HG03571 (cell line): ENCODE results near the gene MACROD2.
"Not testable (repeated sequence)": the region's sequence is repeated elsewhere in the genome, so short reads cannot be mapped to it uniquely, and the experiment has no call there.

ENCODE experiments used
- ATAC-seq: cut with Tn5 transposase; IDR thresholded peaks from one replicate; pipeline ENCODE4 v1.9.1; 2021; ENCODE audit not compliant: unreplicated experiment

The MACROD2 gene

DNA sequence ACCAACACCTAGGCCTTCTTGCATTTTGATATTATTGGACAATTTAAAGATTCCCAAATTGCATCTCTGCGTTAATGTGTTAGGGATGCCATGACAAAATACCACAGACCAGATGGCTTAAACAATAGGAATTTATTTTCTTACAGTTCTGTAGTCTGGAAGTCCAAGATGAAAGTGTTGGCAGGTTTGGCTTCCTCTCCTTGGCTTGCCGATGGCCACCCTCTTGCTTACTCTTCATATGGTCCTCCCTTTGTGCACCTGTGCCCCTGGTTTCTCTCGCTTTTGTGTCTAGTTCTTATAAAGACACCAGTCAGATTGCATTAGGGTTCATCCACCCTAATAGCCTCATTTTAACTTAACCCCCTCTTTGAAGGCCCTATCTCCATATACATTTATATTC is 1184.5 kb downstream of the MACROD2 start:
- ATAC-seq = no peak

DNA sequence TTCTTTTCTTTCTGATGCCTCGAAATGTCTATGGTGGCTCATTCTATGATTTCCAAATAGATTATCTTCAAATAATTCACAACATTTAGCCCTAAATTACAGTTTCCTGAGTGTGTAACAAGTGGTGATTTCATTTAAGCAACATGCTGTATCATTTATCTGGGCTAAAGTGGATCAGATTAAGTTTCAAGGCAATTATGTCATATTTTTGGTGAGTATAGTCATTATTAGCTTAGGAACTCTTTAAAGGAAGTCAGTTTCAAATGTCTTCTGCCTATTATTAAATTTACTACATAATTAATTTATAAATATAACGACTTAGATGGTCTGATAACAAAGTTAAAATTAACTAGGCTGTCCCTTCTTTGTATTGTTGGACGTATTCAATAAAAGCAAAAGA is 1190.0 kb downstream of the MACROD2 start:
- no peak for ATAC-seq

DNA sequence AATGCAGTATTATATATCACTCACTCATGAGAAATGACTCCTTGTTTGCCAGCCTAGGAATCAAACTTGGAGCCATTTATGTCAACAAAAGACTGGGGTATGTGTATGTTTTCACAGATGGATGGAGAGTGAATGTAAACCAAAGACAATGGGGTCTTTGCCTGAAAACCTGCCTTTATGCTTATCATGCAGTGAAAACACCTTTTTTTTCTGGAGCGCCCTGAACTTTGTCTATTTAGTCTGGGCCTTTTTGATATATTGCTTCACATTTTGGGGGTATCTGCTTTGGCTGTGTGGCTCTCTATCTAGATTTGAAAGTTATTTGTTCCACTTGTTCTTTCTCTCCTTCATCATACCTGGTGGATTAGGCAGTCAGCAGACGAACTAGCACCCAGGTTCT is 1190.6 kb downstream of the MACROD2 start:
- ATAC-seq = no peak

DNA sequence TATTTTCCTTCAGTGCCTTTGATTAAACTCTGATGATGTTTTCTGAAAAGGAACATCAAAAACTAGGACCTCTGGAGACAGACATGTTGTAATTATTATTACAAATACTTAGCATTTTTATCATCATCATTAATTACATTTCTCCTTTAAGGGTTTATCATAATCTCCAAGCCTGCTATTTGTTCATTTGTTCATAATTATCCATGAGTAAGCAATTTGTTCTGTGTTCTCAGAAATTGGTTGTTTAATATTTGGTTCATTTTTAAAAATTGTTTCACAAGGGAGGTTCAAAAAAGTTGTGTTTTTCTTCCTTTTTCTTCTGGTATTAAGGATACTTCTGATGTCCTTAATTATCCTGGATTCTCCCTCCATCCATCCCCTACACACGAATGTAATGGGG is 1192.3 kb downstream of the MACROD2 start:
- no peak for ATAC-seq

DNA sequence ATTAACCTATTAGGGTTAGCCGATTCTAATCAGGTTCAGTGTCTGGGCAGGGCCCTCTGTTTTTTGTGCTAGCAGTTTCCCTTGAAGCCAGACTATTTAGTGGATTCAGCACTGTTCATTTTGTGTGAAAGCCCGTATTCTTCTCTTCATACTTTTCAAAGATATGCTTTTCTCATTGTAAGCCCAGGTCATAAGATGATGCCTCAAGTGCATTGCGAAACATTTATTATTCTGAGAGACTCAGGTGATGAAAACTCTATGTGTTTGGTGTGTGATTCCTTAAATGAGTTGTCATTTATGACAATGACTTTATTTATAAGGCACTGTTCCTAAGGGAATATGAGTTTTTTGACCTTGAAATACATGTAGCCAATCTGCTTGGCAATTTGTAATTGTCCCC is 1193.1 kb downstream of the MACROD2 start:
- no peak for ATAC-seq

DNA sequence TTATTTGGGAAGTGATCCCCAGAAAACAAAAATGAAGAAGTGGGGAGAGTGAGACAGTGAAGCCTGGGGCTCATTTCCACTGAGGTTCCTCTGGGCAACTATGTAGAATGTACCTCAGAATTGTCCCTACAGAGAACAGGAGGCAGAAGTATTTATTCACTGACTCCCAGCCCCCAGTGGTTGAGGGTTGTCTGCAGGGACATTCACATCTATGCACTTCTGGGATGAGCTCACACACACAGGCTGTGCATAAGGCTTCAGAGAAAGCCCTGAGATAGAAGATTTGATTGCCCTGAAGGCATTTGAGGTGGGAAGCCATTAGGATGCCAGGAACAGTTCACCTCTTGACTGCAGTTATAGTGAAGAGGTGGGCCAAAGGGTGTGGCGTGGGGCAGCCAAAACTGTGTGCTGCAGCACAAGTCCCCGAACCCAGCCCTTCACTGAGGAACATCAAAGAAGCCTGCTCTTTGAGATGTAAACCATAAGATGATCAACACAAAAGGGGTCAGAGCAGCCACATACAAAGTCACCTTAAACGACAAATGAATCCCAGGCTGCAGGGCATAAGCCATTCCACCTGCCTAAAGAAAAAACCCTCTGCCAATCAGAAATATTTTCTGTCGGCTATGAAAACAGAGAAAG is 1195.9 kb downstream of the MACROD2 start:
- ATAC-seq = no peak

DNA sequence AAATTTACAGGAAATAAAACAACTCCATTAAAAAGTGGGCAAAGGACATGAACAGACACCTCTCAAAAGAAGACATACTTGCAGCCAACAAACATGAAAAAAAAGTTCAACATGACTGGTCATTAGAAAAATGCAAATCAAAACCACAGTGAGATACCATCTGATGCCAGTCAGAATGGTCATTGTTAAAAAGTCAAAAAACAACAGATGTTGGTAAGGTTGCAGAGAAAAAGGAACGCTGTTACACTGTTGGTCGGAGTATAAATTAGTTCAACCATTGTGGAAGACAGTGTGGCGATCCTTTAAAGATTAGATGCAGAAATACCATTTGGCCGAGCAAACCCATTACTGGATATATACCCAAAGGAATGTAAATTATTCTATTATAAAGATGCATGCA is 1200.1 kb downstream of the MACROD2 start:
- no peak for ATAC-seq

DNA sequence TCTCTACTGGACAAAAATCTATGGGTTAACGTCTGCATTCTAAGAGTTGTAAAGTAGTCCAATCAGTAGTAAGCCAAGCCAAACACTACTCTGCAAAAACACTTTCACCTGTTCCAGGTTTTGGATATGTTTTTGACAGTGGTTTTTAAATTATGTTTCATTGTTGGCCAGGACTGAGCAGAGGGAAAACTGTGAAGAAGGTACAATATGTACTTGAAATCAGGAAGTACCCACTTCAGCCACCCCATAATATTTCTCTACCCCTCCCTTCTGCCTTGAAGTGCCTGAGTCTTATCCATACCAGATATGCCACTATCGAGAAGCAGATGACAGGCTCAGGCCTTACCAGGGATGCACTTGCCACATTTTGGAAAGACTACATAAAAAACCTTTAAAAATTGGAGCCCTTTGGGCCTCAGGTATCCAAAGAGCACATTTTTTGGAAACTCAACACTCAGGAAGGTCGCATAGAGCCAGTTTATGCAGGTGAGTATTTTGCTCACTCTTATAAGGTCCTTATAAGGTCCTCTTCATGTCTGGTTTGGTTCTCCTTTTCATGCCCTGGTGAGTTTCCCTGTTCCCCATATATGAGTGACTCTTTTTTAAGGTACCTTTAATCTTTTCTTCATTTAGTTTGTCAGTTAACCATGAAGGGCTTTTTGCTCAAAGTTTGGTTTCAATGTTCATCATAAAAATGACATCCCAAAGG is 1201.4 kb downstream of the MACROD2 start:
- ATAC-seq = no peak

DNA sequence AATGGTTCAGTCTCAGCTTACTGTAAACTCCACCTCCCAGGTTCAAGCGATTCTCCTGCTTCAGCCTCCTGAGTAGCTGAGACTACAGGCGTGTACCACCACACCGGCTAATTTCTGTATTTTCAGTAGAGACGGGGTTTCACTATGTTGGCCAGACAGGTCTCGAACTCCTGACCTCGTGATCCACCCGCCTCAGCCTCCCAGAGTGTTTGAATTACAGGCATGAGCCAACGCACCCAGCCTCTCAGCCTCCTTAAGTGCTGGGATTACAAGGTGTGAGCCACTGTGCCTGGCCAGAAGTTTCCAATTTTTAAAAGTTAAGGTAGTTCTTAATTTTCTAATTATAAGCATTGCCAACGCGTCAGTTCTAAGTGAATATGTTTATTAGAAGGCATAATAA is 1202.7 kb downstream of the MACROD2 start:
- not testable (repeated sequence) for ATAC-seq

DNA sequence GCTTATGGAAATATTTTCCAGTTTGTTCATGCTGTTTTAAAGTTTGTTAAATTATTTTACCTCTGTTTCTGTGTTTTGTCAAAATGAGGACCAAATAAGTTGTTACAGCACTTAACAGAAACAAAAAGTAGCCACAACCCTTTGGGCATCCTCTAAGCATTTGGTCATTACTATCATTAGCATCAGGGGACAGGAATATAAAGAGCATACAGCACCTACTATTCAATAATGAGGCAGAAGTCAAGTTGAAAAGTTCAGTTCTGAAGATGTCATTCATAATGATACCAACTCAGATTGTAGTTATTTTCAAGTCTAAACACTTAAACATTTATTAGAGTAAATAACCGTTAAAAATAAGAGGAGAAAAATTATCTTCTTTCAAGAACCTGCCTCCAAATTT is 1204.4 kb downstream of the MACROD2 start:
- peak; percentile 40 for ATAC-seq

DNA sequence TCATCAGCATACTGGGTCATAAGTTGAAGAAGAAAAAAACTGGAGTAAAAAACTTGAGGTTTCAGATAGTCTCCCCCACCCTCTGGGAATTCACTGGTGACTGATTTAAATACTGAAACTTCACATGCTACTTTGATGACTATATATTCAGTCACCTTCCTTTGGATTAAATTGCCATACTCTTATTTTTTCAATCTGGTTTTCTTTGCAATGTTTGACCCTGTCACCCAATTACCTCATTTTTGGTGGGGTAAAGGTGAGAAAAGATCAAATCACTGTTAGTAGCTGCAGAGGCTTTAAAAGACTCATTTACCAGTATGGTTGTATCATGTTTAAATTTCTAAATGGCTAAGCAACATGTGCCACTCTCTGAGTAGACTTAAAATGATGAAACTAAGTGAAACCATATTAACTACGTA is 1204.8 kb downstream of the MACROD2 start:
- peak; percentile 70 for ATAC-seq

DNA sequence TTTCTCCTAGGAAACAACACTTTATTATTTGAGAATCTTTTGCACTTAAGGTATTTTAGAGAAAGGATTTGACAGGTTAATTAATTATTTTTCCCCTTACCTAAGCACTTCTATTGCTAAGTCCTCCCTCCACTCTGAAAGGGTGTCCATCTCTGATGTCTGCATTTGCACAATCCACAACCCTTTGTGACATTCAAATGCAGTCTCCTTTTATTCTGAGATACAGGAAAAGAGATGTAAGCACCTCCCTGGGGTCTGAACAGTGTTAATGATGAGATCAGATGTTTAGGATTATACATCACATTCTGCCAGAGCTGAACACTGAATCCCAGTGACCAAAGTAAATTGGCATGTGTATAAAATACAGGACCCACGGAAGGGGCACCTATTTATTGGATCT is 1206.3 kb downstream of the MACROD2 start:
- no peak for ATAC-seq

DNA sequence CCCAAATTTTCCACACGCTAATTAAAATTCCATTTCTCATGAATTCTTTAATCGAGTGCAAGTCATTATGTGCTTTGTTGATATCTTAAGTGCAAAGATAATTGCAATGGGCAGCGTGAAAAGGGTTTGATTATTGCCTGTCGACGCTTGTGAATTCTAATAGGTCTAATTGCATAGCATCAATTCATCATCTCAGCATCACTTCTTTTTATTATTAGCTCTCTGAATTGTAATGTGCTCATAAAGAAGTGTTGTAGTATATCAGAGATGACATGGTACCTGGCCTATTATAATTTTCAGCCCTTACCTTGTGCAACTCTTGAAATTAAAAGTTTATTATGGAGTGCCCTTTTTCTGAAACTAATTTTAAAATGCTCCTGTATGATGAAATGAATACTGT is 1208.9 kb downstream of the MACROD2 start:
- ATAC-seq = no peak

DNA sequence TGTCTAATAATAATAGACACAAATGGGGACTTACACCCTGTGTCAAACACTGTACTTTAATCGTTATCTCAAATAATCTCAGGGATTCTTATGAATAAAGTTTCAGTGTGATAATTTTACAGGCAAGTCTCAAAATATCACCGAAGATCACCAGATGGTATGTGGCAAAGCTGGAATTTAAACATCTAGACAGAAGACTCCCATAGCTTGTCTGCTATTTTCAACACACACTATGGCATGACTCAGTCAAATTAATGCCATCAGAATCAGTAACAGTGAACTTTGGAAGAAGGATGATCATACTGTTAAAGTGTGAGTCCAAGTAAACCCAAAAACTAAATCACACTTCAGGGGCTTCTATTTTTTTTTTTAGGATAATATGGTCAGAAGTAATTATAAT is 1209.7 kb downstream of the MACROD2 start:
- no peak for ATAC-seq

DNA sequence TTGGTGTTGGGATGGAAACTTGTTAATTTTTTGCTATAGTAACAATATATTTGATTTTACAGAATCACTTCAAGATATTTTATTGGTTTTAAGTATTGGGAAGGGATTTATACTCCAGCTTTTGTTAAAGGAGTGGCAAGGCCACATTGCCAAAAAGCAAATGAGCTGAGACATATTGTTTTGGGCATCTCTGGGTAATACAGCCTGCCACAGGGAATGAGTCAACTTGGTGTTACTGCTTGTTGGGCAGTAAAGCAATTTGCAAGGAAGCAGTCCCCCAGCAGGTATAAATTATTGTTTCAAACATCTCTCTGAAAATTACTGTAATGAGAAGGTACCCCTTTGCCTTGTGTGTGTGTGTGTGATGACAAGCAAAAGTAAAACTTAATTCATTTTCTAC is 1210.4 kb downstream of the MACROD2 start:
- no peak for ATAC-seq

DNA sequence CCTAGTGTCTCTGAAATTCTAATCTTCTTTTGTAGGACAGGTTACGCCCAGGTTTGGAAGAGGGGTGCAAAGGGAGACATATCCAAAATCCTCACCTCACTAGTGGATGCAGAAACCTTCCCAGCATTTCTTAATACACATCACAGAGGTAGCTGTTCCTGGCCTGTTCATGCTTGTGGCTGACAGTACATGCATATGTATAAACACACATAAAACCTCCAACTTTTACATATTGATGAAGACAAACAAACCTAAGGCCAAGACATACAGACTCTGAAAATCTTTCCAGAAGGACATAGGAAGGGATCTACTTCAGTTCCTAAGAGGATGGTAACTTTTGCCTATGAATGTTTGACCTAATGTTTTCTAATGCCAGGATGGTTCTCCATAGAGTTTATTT is 1214.2 kb downstream of the MACROD2 start:
- no peak for ATAC-seq

DNA sequence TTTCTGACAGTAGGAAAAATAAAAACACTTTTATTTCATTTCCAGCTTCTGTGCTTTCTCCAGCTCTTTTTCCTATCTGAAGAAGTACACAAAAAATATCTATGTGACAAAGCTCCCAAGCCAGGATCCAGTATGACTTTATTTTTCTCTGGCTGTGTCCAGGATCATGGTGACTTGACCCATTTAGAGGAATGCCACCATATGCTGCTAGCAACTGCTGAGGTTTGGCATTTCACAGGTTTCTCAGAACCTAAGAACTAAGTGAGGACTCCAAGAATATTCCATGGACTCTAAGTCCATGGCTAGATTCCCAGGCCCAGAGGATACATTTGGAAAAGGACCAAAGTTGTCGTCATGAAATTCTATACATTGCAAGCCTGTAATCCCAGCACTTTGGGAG is 1218.7 kb downstream of the MACROD2 start:
- no peak for ATAC-seq

DNA sequence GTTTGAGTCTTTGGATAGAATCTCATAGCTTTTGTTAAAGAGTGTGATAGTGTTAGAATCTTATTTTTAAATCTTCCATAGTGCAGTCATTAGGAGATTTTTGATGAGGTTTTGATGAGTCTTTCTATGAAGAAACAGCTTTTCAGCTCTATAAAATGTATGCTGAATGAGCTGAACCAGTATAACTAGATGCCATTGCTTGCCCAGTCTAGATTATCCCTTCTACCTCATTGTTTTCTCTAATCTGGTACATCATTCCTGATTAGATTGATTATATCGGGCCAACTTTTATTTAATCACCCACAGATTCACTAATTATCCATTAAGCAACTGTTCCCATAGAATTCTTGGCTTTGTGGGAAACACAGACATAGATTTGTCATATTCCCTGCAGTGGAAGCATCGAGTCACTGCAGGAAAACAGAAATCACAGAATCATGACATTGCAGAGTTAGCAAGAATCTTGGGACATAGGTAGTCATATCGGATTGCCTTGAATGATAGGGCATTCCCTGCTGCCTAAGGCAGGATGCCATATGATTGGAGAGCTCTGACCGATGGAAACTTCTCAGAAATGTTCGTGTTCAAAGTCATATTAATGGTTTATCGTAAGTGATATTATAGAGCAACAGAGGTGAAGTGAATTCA is 1224.8 kb downstream of the MACROD2 start:
- ATAC-seq = no peak

DNA sequence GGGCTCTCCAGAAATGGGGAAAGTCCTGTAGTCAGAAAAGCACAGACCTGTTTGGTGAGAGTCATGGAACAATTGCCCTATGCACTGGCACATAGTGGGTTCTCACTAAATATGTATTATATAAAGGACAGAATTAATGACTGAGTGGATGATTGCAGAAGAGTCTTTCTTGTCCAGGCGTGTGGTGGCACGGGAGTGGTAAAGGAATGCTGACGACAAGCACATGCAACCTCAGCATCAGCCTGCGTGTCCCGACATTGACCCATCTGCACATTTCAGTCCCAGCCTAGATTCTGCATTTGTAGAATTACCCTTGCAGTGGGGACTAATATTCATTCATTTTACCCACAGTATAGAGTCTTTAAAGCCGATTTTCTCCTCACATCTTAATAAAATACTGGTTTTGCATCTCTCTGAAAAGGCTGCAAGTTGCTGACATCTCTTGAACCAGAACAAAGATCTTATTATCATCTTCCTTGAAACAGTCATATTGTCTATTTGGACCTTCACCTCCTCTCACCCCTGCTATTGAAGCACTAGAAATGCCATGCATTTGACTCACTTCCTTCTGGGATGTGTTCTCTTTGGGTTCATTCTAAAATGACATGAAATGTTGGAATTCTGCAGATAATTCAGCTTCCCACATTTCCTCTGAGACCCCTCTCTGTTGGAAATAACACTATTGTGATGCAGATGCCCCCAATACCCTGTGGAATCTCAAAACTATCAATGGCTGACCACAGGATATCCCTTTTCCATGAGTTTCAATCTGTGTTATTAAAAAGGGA is 1225.7 kb downstream of the MACROD2 start:
- no peak for ATAC-seq

DNA sequence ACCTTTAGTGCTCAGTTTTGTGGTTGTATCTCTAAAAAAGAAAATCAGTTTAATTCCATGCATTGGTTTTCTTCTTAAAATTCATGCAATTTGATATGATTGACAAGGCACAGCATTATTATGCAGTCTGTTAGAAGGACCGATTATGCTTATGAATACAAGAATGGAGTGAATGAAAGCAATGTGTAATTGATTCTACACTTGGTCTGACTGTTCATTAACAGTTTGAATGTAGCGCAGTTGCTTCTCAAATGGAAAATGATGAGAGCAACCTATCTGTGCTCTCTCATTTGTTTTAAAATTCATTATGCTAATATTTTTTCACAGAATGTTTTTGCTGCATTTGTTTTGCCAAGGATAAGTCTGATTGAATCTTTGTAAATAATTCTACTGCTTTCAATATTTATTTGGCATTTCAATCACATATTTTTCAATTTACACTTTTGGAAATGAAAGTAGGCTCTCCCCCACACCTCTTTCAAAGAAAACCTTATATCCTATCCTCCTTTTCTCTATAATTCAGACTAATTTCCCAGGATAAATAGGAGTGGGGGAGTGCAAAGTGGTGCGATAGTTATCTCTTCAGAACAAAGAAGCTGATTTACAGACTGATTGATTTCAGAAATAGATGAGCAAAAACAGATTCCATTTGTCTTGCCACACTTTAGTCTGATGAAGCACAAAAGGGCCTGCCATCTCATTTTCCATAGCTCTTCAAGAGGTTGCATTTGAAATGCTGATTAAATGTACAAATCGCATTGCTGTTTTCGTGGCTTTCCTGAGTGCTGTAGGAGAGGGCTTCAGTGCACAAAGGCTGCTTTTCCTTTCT is 1227.4 kb downstream of the MACROD2 start:
- no peak for ATAC-seq

DNA sequence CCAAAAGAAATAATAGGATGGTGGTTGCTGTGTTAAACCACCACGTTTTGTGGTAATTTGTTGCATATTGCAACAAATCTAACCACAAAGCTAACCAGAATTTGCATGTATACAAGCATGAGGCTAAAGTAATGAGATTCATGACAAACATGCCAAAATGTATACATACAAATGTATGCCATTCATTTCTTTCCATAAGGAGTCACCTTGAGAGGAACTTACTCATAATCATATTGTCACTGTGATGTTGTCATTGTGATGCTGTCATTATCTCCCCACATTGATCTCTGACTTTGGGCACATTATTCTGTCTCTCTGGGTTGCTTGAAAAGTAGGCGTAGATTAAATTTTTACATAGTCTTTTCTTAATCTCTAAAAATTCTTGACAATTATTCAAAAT is 1228.9 kb downstream of the MACROD2 start:
- no peak for ATAC-seq
